HG02852 (cell line): ENCODE data around the gene LPP.

Experiments used
- ATAC-seq: cut with Tn5 transposase; IDR thresholded peaks from one replicate; pipeline ENCODE4 v1.9.1; 2021; ENCODE audit warnings: mild to moderate bottlenecking, moderate library complexity; ENCODE audit not compliant: unreplicated experiment

Gene LPP

DNA sequence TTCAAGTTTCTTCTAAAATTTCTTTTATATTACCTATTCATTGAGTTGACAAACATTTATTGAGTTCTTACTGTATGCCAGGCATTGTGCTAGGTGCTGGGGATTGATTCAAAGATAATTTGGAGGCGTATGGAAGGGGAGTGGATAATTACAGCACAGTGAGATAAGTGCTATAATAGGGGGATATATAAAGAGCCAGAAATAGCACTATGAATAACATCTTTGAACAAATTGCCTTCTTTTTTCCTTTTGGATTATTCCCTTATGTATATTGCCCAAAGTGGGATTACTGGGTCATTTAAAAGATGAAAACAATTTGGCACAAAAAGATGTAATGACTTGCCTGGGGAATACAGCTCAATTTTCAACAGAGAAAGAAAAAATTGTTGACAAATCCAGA, 64.6 kb downstream of the LPP start:
- ATAC-seq, result no peak

GRCh38 chr3:188219147-188219546, 65.2 kb downstream of the LPP start:
- ATAC-seq, result no peak

GRCh38 chr3:188220097-188220788, 66.3 kb downstream of the LPP start:
- no peak for ATAC-seq

DNA sequence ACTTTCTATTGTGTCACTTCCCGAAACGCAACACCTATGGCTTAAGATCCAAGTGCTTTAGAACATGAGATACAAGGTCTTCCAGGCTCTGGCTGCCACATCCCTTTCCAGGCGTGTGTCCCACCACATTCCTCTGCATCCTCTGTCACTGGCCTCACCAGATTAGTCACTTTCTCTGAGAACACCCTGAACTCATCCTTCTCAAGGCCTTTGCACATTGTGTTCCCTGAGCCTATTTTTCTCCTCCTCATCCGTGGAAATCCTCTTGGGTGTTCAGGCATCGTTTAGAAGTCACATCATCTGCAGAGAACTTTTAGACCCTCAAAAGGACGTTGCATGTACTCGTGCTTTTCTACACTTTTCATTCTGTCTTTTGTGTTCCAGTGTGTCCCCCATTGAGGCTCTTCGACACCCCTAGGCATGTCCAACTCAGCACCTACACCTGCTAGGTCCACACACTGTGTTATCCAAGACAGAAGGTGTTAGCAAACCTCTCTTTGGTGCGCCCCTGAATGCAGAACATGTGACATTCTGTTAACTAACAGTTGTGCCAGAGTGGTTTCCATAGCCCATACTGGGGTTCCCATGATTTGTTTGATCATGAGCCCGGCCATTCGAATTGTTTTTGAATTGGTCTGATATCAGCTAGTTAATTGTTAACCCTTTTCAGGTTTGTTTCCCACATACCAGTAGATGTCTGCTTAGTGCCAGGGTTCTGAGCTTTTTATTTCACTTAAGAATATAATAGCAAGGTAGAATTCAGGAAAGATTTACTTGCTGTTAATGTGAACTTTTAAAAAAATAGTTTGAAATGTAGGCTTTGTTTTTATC, 67.2 kb downstream of the LPP start:
- no peak for ATAC-seq

DNA sequence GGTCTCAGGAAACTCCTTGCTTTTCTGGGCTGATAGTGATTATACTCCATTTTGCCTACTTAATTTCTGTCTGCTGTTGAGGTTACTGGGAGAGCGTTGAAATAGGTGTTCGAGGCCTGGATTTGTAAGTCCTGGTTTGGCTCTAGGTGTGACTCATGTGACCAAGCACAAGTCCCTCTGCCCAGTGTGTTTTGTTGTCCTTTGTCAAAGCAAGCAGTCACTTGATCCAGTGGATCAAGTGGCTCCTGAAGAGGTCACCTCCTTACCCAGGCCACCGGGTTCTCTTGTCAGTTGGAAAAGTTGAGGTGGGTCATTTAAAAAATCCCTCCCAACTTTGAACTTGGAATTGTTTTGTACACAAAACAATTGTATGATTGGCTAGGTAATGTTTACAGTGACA, 70.0 kb downstream of the LPP start:
- no peak for ATAC-seq

GRCh38 chr3:188227442-188227841, 73.5 kb downstream of the LPP start:
- no peak for ATAC-seq

- ATAC-seq, result no peak
These were observed 75.2 kb downstream of the LPP start for GRCh38 chr3:188229177-188229576.

- no peak for ATAC-seq
These were observed 75.8 kb downstream of the LPP start for GRCh38 chr3:188229726-188230125.

- no peak for ATAC-seq
These were observed 77.0 kb downstream of the LPP start for GRCh38 chr3:188230962-188231361.

DNA sequence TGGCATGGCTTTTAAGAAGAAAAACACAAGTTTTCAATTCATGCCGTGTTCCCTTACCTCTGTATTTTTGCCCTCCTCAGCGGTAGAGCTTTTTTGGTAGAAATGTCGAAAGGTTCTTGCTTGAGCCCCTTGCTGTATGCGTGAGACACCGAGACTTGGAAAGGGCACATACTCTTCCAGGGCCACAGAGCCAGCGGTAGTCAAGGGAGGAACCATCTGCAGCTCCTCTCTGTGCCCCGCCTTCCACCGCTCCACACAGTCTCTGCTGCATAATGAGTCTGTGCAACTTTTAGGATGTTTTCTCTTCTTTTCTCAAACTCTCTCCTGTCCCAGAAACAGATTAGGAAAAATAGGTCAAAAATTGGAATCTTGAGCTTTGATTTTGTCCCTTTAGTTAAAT, 77.5 kb downstream of the LPP start:
- no peak for ATAC-seq

- ATAC-seq, result no peak
These were observed 78.7 kb downstream of the LPP start for GRCh38 chr3:188232656-188233055.

GRCh38 chr3:188233320-188233719, 79.4 kb downstream of the LPP start:
- ATAC-seq, result no peak

GRCh38 chr3:188234132-188234531, 80.2 kb downstream of the LPP start:
- ATAC-seq, result no peak

GRCh38 chr3:188236271-188236670, 82.3 kb downstream of the LPP start:
- no peak for ATAC-seq

- ATAC-seq, result no peak
These were observed 85.1 kb downstream of the LPP start for GRCh38 chr3:188239035-188239434.

DNA sequence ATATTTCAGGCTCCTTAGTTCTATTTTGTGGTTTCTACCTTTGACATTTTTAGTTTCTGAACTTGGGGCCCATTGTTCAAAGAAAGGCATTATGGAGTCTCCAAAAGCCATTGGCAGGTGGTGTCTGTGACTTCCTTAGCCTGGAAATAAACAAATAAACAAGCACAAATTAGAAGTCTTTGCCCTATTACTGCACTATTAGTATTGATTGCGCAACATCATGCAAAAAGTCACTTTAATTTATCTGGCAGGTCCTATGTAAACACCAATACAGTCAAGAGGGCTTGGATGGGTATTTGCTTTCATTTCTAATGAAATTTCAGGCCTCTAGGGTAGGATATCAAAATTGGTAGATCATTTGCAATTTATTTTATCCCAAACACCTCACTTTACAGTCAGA, 85.6 kb downstream of the LPP start:
- no peak for ATAC-seq

DNA sequence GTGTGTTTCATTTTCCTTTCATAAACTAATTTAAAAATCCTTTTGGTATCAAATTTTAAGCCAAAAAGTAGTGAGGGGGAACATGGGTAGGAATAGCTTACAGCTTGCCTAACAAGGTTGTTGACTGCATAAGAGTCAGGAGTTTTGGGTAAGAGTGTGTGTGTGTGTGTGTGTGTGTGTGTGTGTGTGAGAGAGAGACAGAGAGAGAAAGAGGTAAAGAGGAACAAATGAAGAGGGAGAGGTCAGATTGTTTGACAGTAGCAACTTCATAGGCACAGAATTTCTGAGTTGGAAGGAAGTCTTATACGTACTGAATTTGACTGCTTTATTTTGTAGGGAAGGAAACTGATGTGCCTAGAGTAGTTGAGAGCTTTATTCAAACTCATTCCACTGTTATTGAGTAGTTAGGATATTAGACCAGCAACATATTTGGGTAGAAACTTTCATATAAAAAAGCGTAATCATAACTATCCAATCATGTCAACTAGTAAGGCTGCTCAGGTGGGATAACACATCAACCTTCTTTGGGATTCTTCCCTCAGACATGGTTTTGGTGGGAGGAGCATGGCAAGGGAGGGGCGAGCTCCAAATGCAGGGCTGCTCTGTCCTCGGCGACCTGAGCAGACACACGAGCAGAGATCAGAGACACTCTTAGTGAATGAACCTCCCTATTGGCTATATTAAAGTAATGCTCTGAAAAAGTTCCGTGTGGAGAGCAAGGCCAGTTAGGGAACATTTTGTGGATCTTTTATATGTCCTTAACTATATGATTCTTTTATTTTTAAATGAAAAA, 86.4 kb downstream of the LPP start:
- no peak for ATAC-seq

DNA sequence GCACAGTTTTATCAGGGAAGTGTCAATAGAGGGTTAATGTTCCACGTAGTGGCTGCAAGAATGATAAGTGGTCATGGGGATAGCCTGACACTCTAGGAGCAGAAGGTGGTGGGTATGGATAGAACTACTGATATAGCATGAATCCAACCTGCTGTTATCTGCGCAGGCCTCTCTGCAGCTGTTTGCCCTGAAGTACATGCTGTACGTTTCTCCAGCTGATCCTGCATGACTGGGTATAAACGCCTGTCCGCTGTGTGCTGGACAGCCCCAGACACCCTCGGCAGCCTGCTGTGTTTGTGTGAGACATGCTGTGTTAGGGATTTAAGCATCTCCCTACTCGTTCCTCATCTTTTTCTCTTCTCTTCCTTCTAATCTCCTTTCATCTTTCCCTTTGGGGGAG, 87.1 kb downstream of the LPP start:
- no peak for ATAC-seq

DNA sequence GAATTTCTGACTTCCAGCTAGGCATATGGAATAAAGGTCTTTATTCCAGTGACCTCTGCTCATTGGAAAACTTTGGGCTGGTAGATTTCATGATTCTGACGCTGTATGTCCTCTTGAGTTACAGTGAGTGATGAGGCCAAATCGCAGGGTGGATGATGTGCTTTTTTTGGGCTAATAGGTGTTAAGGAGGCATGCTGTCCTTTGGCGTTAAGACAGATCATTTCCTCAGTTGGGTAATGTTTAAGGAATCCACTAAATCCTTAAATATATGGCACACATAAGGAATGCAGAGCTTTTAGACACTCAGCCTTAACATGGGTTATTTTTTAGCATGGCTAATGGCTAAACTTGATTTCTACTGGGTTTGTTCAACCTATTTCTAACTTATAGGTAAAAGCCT, 87.9 kb downstream of the LPP start:
- ATAC-seq, result no peak

DNA sequence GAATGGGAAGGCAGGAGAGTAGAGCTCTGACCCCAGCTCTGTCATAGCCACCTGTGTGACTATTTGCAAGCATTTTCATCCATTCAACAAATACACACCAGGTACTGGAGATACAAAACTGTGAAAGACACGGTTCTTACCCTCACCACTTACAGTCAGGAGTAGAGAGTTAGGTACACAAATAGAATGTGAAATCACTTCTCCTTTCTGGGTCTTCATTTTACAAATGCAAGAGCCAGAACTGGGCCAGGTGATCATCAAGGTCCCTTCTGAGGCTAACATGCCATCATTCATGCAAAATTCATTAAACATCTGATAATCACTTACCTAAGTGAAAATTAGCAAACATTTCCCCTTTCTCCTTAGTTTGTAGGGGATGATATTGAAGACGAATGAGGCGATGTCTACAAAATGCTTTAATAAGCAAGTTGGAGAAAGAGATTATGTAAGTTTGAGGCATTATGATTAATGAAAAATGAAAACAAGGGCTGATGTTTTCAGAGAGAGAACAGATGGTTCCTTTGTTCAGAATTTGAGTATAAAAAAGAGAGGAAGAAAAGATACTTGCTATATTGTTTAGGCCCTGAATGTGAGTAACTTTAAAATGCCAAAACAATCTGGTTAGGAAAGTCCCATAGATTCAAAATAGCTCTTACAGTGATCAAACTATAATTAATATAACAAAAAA, 88.6 kb downstream of the LPP start:
- no peak for ATAC-seq

DNA sequence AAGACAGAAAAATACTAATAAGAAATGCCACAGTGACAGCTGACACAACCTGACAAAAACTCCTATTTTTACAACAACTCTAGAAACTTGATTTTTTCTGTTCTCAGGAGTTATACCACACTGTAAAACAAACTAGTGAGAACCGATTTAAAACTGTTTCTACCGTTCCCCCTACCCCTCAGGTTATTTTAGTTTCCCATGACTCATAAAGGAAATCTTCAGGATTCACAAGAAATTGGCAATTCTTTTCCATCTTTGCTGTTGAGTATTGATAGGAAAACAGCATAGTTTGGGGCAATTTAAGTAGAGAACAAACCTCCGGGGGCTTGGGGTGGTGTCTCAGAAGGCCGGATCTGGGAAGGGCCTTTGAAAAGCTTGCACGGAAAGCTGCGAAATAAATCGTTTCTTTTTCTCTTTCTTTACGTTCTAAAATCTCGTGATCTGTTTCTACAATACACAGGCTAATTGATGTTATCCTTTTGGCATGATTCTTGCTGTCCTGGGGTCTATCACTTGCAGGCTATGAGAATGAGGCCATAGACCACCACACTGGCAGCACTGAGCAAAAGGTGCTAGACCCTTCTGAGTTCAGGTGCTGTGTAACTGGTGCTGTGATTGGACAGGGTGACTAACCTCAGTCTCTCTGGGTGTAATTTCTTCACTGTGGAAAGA, 89.3 kb downstream of the LPP start:
- no peak for ATAC-seq
